Measurements from ENCODE around the gene MAPK12. TPM values are rescaled to one million over a fixed set of nuclear protein-coding genes. Genes with fewer than 3 reads are reported as not detected.

MAPK12 gene
- total and polyA plus RNA-seq, 2 of the 4 experiments (the other 2 are of a cell fraction), result 41.0 to 56.3 TPM

DNA sequence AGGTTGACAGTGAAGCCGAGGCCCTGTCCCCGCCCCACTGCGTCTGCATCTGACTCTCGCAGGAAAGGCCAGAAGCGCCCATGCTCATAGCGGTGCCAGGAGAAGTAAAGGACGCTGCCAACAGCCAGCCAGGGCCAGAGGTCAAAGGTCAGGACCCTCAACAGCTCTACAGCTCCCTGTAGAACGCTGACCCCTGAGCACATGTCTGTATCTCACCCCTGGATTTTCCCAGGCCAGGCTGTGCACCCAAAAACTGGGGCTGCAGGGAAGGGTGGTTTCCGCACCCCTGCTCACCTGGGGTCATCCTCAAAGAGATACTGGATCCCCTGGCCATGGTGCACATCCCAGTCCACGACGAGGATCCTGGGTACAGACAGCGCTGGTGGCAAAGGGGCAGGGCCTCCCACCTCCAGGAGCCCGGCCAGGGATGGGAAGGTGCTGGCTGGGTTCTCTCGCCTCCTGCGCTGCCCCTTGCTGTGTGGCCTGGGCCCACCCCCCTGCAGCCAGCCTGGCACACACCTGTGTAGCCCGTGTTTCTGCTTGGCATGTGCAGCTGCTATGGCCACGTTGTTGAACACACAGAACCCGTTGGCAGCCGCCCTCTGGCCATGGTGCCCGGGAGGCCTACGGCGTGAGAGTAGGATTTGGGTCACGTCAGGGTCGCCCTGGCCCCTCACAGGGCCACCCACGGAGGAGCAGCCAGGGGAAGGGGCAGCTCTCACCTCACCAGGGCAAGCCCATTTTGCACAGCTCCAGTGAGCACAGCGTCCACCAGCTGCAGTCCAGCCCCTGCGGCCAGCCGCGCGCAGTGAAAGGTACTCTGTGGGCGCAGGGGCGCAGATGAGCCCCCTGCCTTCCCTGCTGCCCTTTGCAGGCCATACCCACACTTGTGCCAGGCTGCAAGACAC is 11.9 kb downstream of the MAPK12 start:
- H2BK20ac ChIP-seq (ENCODE audit: low read depth, low read length), result no peak overlapping the region
- no peak overlapping the region for H4K5ac ChIP-seq (ENCODE audit: low read depth, low read length)
- H3K4me3 ChIP-seq (ENCODE audit: insufficient read depth, low read depth, low read length), result no peak overlapping the region
- no peak overlapping the region for H2BK120ac ChIP-seq (ENCODE audit: low read depth, low read length)
- H2AK9ac ChIP-seq (replicated peaks; ENCODE audit: low read depth, low read length, poor library complexity), result peak overlapping the region; percentile 55
- peak overlapping the region; percentile 56 for H2AFZ ChIP-seq (replicated peaks; ENCODE audit: low read length, poor library complexity)
- peak overlapping the region; percentile 82; the same call in 1 of the 2 replicates for H3K9ac ChIP-seq (ENCODE audit: low read depth, low read length)
- no peak overlapping the region for H3K56ac ChIP-seq (ENCODE audit: extremely low read depth, insufficient read depth, low read length)
- no peak overlapping the region for H2BK15ac ChIP-seq (ENCODE audit: low read depth, low read length)
- H4K91ac ChIP-seq (ENCODE audit: insufficient read depth, low read depth, low read length), result no peak overlapping the region
- H3K36me3 ChIP-seq (ENCODE audit: control insufficient read depth, insufficient read depth, low read length), result peaks cover 32% of the 10 kb centered on the region
- DNase-seq (no peak), ATAC-seq (ENCODE audit: low read depth) (no peak)
- 88% methylated on average over 23 of the region's 32 CpGs; no CpG with 5 or more reads in 1 of the 2 experiments for WGBS, 2 experiments (ENCODE audit: extremely low coverage in 2 of 2, insufficient read length in 1 of 2)
- dilution Hi-C loops (cut with HindIII; ENCODE audit: low sequenced_read_pairs, unreplicated experiment), result no loop called here
- 0 out of 2 replicates have a peak overlapping the region, but pooled peaks have one; percentile 7 for H3K4ac ChIP-seq (ENCODE audit: low read depth, low read length)
- no peak overlapping the region for H3K14ac ChIP-seq (replicated peaks; ENCODE audit: low read depth, low read length)
- no peak overlapping the region for H4K8ac ChIP-seq (ENCODE audit: low read depth in 2 of 2, low read length in 2 of 2)
- peak overlapping the region; percentile 6 for H2BK5ac ChIP-seq (ENCODE audit: low read depth, low read length, poor library complexity, severe bottlenecking)
- H3K27ac ChIP-seq (ENCODE audit: insufficient read depth, low read length), result peak overlapping the region; percentile 28; the same call in 1 of the 2 replicates
- H3K4me2 ChIP-seq (ENCODE audit: low read depth, low read length), result peak overlapping the region; percentile 64
- peak overlapping the region; percentile 77 for H2AK5ac ChIP-seq (ENCODE audit: low read depth, low read length)
- BruUV-seq (replicated peaks), result no TSS peak
- H3K23ac ChIP-seq (ENCODE audit: low read depth, low read length), result no peak overlapping the region
- POLR2A ChIA-PET (ENCODE audit: unreplicated experiment), result no interaction called here
- peaks cover 15% of the 10 kb centered on the region for H3K4me1 ChIP-seq (ENCODE audit: control insufficient read depth, insufficient read depth, low read length)
- CTCF ChIA-PET, result no interaction called here
- H3K9me3 ChIP-seq (ENCODE audit: control insufficient read depth, insufficient read depth, low read length), result no peaks in the 10 kb centered on the region
- intact Hi-C loops (cut with micrococcal nuclease), result no loop called here
- 0 out of 2 replicates have a peak, but pooled peaks cover 3% of the 10 kb centered on the region for H3K9me1 ChIP-seq (ENCODE audit: insufficient read depth, low read length)
- H3K18ac ChIP-seq (ENCODE audit: low read depth, low read length), result no peak overlapping the region
- H3K79me1 ChIP-seq (ENCODE audit: low read depth in 1 of 2, low read length in 2 of 2), result peaks cover 9 to 42% of the 10 kb centered on the region in 2 experiments; a peak in 3 of 4 replicates
- peaks cover 21% of the 10 kb centered on the region for H4K20me1 ChIP-seq (ENCODE audit: insufficient read depth, low read length)
- no peaks in the 10 kb centered on the region for H3K27me3 ChIP-seq (ENCODE audit: control insufficient read depth, insufficient read depth, low read length)
- in situ Hi-C loops (cut with MboI; ENCODE audit: low sequenced_read_pairs), result loop anchor here (5.0 kb wide), 1 partner anchor 78 kb away; the partner anchor contains the start of gene DENND6B
- no peak for TF ChIP-seq NFE2L2 (IDR thresholded peaks at IDR 0.05; ENCODE audit: low read depth, low read length)
- TF ChIP-seq, protein P1, sequence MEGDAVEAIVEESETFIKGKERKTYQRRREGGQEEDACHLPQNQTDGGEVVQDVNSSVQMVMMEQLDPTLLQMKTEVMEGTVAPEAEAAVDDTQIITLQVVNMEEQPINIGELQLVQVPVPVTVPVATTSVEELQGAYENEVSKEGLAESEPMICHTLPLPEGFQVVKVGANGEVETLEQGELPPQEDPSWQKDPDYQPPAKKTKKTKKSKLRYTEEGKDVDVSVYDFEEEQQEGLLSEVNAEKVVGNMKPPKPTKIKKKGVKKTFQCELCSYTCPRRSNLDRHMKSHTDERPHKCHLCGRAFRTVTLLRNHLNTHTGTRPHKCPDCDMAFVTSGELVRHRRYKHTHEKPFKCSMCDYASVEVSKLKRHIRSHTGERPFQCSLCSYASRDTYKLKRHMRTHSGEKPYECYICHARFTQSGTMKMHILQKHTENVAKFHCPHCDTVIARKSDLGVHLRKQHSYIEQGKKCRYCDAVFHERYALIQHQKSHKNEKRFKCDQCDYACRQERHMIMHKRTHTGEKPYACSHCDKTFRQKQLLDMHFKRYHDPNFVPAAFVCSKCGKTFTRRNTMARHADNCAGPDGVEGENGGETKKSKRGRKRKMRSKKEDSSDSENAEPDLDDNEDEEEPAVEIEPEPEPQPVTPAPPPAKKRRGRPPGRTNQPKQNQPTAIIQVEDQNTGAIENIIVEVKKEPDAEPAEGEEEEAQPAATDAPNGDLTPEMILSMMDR (conservative IDR thresholded peaks at IDR 0.05; ENCODE audit: low read depth, low read length), result no peak
- TF ChIP-seq POLR2A (IDR thresholded peaks at IDR 0.05; ENCODE audit: low read depth, low read length), result no peak
- no peak for TF ChIP-seq CHD1 (IDR thresholded peaks at IDR 0.05; ENCODE audit: low read depth, low read length)
- no peak for TF ChIP-seq BHLHE40 (IDR thresholded peaks at IDR 0.05; ENCODE audit: low read depth, low read length)
- TF ChIP-seq MXI1 (IDR thresholded peaks at IDR 0.05; ENCODE audit: borderline replicate concordance, low read depth, low read length), result no peak
- TF ChIP-seq CEBPB (IDR thresholded peaks at IDR 0.05; ENCODE audit: low read depth, low read length), result no peak
- TF ChIP-seq MAFK (IDR thresholded peaks at IDR 0.05; ENCODE audit: low read depth, low read length), result no peak
- no peak for TF ChIP-seq MAZ (IDR thresholded peaks at IDR 0.05; ENCODE audit: borderline replicate concordance, low read depth, low read length)
- TF ChIP-seq, protein P2, sequence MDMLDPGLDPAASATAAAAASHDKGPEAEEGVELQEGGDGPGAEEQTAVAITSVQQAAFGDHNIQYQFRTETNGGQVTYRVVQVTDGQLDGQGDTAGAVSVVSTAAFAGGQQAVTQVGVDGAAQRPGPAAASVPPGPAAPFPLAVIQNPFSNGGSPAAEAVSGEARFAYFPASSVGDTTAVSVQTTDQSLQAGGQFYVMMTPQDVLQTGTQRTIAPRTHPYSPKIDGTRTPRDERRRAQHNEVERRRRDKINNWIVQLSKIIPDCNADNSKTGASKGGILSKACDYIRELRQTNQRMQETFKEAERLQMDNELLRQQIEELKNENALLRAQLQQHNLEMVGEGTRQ (IDR thresholded peaks at IDR 0.05; ENCODE audit: low read depth, low read length), result no peak
- TF ChIP-seq FOS (IDR thresholded peaks at IDR 0.05; ENCODE audit: low read depth, low read length), result no peak
- TF ChIP-seq RAD21 (IDR thresholded peaks at IDR 0.05; ENCODE audit: low read length), result no peak
- TF ChIP-seq SMC3 (IDR thresholded peaks at IDR 0.05; ENCODE audit: low read depth, low read length), result no peak
- TF ChIP-seq, protein P3, sequence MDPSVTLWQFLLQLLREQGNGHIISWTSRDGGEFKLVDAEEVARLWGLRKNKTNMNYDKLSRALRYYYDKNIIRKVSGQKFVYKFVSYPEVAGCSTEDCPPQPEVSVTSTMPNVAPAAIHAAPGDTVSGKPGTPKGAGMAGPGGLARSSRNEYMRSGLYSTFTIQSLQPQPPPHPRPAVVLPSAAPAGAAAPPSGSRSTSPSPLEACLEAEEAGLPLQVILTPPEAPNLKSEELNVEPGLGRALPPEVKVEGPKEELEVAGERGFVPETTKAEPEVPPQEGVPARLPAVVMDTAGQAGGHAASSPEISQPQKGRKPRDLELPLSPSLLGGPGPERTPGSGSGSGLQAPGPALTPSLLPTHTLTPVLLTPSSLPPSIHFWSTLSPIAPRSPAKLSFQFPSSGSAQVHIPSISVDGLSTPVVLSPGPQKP (IDR thresholded peaks at IDR 0.05; ENCODE audit: borderline replicate concordance, low read depth, low read length), result no peak
